Osteocyte (in vitro differentiated cells): ENCODE data around the gene TAF9. TPM values are rescaled to one million over a fixed set of nuclear protein-coding genes. Genes with fewer than 3 reads are reported as not detected.

Experiments used
- DNase-seq: peaks from one replicate; pipeline ENCODE4 v3.0.0; 2021; ENCODE audit warnings: mixed read lengths; ENCODE audit not compliant: unreplicated experiment; ENCODE audit errors: extremely low spot score
- H3K27ac Mint-ChIP-seq: one replicate; pipeline ENCODE4 v1.8.0; 2021; ENCODE audit warnings: mild to moderate bottlenecking, mixed read lengths; ENCODE audit not compliant: unreplicated experiment
- H3K27me3 Mint-ChIP-seq: one replicate; pipeline ENCODE4 v1.8.0; 2021; ENCODE audit warnings: mixed read lengths; ENCODE audit not compliant: unreplicated experiment
- H3K36me3 Mint-ChIP-seq: one replicate; pipeline ENCODE4 v1.8.0; 2021; ENCODE audit warnings: mixed read lengths; ENCODE audit not compliant: unreplicated experiment
- H3K4me1 Mint-ChIP-seq: one replicate; pipeline ENCODE4 v1.8.0; 2021; ENCODE audit warnings: mixed read lengths; ENCODE audit not compliant: unreplicated experiment
- H3K4me3 Mint-ChIP-seq: one replicate; pipeline ENCODE4 v1.8.0; 2021; ENCODE audit warnings: mild to moderate bottlenecking, moderate library complexity, mixed read lengths; ENCODE audit not compliant: unreplicated experiment
- H3K9me3 Mint-ChIP-seq: one replicate; pipeline ENCODE4 v1.8.0; 2021; ENCODE audit warnings: mixed read lengths; ENCODE audit not compliant: unreplicated experiment
- total RNA-seq: library from RNA; stranded (reverse); gene quantifications from 2 replicates; pipeline ENCODE4 v1.2.1, GENCODE V29; 2021
- TF ChIP-seq, protein P1 (sequence below): fragments of 200-600 bp; sonication (generic); IDR thresholded peaks from 2 replicates; pipeline ENCODE4 v1.5.0; 2021; ENCODE audit warnings: antibody characterized with exemption, mild to moderate bottlenecking, moderate library complexity

The TAF9 gene
- total RNA-seq, 1 donor from 2014 or later: 69.3 TPM

DNA sequence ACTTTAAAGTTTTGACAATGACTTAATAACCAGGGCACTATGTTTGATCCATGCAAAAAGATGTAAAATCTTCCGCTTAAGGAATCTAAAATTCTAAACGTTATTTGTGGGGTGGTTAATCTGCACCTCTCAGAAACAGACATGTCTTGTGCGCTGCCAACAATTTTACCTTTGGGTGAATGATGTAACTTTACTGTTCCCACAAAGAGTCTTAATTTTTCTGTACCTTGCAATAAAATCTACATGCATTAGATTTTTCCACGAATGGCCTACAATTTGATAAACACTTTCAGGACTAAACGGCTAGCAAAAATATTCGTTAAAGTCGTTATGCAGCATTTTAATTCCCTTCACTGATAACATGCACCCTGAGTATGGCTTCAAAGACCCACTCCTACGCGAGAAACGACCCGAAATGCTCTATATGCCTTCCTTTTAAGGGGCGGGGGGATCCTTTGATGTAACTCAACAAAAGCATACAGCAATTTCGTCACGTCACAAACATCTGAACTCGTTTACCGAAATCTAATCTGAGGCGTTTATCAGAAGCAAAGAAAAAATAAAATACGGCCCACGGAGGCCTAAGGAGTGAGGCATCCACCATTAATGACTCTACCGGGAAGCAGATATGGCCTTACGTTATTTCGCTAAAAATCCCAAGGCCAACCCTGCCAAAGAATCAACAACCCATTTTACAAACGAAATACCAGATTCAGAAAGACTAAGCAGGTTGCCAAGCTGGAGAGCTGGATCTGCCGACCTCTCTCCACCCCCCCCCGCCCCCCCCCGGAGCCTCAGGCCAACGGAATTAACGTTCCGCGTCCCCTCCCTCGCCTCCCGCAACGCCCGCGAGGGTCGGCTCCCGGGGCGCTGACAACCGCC, 621 bp downstream of the TAF9 start:
- Mint-ChIP-seq H3K4me1 (peaks cover 30% of the 10 kb centered on the region), H3K9me3 (no peaks in the 10 kb centered on the region), H3K27me3 (no peaks in the 10 kb centered on the region), H3K27ac (peak overlapping the region; percentile 97), H3K4me3 (peak overlapping the region; percentile 95), H3K36me3 (peaks cover 9% of the 10 kb centered on the region)
- DNase-seq: no peak
- TF ChIP-seq, protein P1, sequence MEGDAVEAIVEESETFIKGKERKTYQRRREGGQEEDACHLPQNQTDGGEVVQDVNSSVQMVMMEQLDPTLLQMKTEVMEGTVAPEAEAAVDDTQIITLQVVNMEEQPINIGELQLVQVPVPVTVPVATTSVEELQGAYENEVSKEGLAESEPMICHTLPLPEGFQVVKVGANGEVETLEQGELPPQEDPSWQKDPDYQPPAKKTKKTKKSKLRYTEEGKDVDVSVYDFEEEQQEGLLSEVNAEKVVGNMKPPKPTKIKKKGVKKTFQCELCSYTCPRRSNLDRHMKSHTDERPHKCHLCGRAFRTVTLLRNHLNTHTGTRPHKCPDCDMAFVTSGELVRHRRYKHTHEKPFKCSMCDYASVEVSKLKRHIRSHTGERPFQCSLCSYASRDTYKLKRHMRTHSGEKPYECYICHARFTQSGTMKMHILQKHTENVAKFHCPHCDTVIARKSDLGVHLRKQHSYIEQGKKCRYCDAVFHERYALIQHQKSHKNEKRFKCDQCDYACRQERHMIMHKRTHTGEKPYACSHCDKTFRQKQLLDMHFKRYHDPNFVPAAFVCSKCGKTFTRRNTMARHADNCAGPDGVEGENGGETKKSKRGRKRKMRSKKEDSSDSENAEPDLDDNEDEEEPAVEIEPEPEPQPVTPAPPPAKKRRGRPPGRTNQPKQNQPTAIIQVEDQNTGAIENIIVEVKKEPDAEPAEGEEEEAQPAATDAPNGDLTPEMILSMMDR: no peak

DNA sequence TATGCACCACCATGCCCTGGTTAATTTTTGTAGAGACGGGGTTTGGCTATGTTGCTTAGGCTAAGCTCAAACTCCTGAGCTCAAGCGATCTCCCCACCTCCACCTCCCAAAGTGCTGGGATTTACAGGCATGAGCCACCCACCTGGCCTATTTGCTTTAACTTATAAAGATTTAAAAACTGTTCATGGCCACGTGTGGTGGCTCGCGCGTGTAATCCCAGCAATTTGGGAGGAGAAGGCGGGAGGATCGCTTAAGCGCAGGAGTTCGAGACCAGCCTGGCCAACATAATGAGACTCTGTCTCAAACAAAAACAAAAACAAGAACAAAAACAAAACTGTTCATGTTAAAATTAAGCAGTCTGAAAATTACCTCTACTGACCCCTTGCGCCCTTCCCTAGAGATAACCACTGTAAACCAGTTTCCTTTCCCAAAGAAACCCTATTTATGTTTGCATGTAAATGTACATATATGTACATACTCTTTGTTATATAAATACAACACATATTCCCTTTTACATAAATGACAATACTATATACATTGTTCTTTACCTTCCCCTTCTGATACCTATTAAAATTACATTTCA, 1.5 kb downstream of the TAF9 start:
- DNase-seq: no peak
- TF ChIP-seq, protein P1: no peak
- H3K27ac Mint-ChIP-seq: peak overlapping the region; percentile 97
- H3K4me1 Mint-ChIP-seq: peaks cover 30% of the 10 kb centered on the region
- no peaks in the 10 kb centered on the region for H3K9me3 Mint-ChIP-seq
- peaks cover 12% of the 10 kb centered on the region for H3K36me3 Mint-ChIP-seq
- peak overlapping the region; percentile 95 for H3K4me3 Mint-ChIP-seq
- no peaks in the 10 kb centered on the region for H3K27me3 Mint-ChIP-seq

DNA sequence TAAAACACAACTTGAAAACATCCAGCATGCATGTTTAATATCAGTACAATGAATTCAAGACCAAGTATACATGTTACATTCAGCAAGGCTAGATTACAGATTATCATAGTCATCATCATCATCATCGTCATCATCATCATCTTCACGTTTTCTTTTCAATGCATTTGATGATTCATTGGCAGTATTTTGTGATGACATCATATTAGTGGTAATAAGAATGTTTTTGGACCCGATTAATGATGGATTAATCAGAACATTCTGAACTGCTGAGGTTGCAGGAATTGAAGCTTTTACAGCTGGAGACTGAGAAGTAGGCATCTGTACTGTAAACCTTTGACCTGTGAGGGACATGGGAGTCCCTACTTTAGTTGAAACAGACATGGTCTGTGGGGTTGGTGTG, 4.5 kb downstream of the TAF9 start:
- Mint-ChIP-seq H3K27me3 (no peaks in the 10 kb centered on the region), H3K9me3 (no peaks in the 10 kb centered on the region), H3K4me1 (peaks cover 13% of the 10 kb centered on the region), H3K4me3 (no peak overlapping the region), H3K27ac (no peak overlapping the region), H3K36me3 (peaks cover 12% of the 10 kb centered on the region)
- TF ChIP-seq, protein P1: no peak
- no peak for DNase-seq

DNA sequence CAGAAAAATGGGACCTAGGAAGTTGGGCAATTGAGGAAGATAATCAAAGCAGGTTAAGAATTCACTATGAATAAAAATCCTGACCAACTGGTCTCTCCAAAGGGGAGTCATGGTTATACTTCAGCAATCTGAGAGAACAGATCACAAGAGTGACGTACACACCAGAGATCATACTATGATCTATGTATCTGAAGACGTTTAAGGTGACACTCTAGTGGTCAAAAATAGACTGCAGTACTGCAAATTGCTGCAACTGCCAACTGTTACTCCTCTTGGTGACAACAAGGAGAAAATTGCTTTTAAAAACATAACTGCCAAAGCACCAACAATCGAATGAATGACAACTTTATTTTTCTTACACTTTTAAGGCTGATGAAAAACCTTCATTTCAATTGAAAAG, 4.9 kb downstream of the TAF9 start:
- DNase-seq: no peak
- Mint-ChIP-seq H3K27me3 (no peaks in the 10 kb centered on the region), H3K36me3 (peaks cover 12% of the 10 kb centered on the region), H3K4me3 (no peak overlapping the region), H3K9me3 (no peaks in the 10 kb centered on the region), H3K27ac (no peak overlapping the region), H3K4me1 (peaks cover 13% of the 10 kb centered on the region)
- TF ChIP-seq, protein P1: peak; percentile 48

DNA sequence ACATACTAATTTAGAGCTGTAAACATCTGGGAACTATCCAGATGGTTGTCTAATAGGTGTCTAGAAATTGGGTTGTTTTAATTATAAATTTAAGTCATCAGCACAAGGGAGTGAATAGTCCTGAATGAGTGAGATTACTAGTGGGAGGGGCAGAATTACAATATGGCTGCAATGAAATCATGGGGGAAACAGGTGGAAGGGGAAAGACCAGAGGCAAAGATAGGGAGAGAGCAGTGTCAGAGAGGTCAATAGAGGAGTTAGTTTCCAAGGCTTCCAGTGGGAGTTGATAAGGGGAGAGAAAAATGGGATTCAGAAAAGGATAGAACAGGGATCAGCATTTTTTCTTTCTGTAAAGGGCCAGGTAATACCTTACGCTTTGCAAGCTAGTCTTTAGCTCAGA, 8.9 kb downstream of the TAF9 start:
- H3K4me3 Mint-ChIP-seq: no peak overlapping the region
- no peak for DNase-seq
- no peaks in the 10 kb centered on the region for H3K4me1 Mint-ChIP-seq
- no peak overlapping the region for H3K27ac Mint-ChIP-seq
- H3K36me3 Mint-ChIP-seq: peaks cover 12% of the 10 kb centered on the region
- TF ChIP-seq, protein P1: no peak
- H3K9me3 Mint-ChIP-seq: no peaks in the 10 kb centered on the region
- H3K27me3 Mint-ChIP-seq: no peaks in the 10 kb centered on the region
